Stimulated activated CD8-positive, alpha-beta memory T cell treated with anti-CD3 and anti-CD28 coated beads, Interleukin-12 subunit alpha, Interleukin-12 subunit beta, amount 100 ng/mL, for 24 hours (primary cell): ENCODE measurements around the gene SCRN1.

ENCODE experiments used
- DNase-seq: peaks from one replicate; pipeline ENCODE4 v3.0.0-alpha.2; 2020; ENCODE audit errors: extremely low read depth

The SCRN1 gene

GRCh38 chr7:30003098-30003497 is 13.5 kb upstream of the SCRN1 start:
- no peak for DNase-seq

GRCh38 chr7:30001998-30002397 is 12.4 kb upstream of the SCRN1 start:
- DNase-seq = no peak

- no peak for DNase-seq
Observed at GRCh38 chr7:29998489-29998888, 8.9 kb upstream of the SCRN1 start.

GRCh38 chr7:29996321-29996720 is 6.7 kb upstream of the SCRN1 start:
- no peak for DNase-seq

- DNase-seq = no peak
Observed at GRCh38 chr7:29995652-29996051, 6.1 kb upstream of the SCRN1 start.

- DNase-seq = no peak
Observed at GRCh38 chr7:29993140-29993539, 3.5 kb upstream of the SCRN1 start.

GRCh38 chr7:29991937-29992336 is 2.3 kb upstream of the SCRN1 start:
- no peak for DNase-seq

GRCh38 chr7:29990931-29991330 is 1.3 kb upstream of the SCRN1 start:
- DNase-seq = no peak

- no peak for DNase-seq
Observed at GRCh38 chr7:29988424-29989256, 961 bp downstream of the SCRN1 start.

GRCh38 chr7:29987811-29988317 is 1.7 kb downstream of the SCRN1 start:
- no peak for DNase-seq

GRCh38 chr7:29987083-29987482 is 2.5 kb downstream of the SCRN1 start:
- DNase-seq = no peak

- no peak for DNase-seq
Observed at GRCh38 chr7:29980151-29980550, 9.4 kb downstream of the SCRN1 start.

GRCh38 chr7:29977886-29978651 is 11.5 kb downstream of the SCRN1 start:
- DNase-seq = no peak

GRCh38 chr7:29976673-29977415 is 12.8 kb downstream of the SCRN1 start:
- DNase-seq = no peak

- DNase-seq = no peak
Observed at GRCh38 chr7:29976266-29976665, 13.3 kb downstream of the SCRN1 start.

- no peak for DNase-seq
Observed at GRCh38 chr7:29975561-29975960, 14.0 kb downstream of the SCRN1 start.

- DNase-seq = no peak
Observed at GRCh38 chr7:29974286-29974685, 15.3 kb downstream of the SCRN1 start.

- DNase-seq = no peak
Observed at GRCh38 chr7:29972315-29972669, 17.3 kb downstream of the SCRN1 start.

- no peak for DNase-seq
Observed at GRCh38 chr7:29971566-29972314, 17.9 kb downstream of the SCRN1 start.

- no peak for DNase-seq
Observed at GRCh38 chr7:29970158-29970557, 19.4 kb downstream of the SCRN1 start.

GRCh38 chr7:29969738-29970137 is 19.9 kb downstream of the SCRN1 start:
- no peak for DNase-seq
